ENCODE measurements around the gene TMEM242.

TMEM242 gene

DNA sequence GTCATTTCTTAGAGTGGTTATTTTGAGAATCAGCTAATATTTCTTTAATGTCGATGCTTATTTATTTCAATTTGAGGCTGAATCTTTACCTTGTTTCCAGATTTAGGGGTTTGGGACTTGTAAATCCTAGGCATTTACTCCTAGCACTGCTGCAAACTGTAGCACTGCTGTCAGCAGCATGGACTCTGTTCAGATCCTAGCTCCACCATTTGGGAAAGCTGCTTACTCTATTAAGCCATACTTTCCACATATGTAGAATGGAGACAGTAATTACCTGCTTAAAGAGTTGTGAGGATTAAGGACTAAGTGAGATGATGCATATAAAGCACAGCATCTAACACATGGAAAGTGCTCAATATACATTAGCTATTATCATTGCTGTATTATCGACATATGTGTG lies 28.7 kb downstream of the TMEM242 start:
- intact Hi-C loops (cut with DNase I): no loop called here
- DNase-seq: no peak

DNA sequence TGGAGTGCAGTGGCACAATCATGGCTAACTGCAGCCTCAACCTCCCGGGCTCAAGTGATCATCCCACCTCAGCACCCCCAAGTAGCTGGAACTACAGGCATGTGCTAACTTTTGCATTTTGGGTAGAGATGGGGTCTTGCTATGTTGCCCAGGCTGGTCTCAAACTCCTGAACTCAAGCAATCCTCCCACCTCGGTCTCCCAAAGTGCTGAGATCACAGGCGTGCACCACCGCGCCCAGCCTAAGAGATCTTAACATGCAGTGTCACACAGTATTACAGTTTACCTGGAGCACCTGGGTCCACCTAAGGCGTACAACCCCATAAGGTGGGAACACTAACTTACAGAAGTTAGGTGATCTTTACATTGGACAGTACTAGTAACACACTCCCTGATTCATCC lies 29.5 kb downstream of the TMEM242 start:
- peak in 1 of 42 donors; percentile 3 for DNase-seq
- intact Hi-C loops (cut with DNase I): no loop called here

DNA sequence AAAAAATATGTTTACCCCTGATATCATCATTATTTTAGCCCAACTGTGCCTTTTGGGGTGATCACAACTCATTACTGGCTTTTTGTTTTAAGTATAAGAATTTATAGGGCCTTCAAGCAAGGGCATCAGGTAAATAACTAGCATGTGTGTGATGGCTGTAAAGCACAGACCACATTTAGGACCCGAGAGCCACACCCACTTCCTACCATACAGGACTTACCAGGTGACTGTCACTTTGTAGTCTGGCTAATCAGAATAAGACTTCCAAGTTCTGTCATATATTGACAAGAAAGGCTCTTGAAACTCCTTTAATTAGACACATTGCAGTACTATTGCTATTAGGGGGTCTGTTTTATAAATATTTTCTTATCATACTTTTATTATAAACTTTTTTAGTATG lies 31.1 kb downstream of the TMEM242 start:
- no peak for DNase-seq
- intact Hi-C loops (cut with DNase I): no loop called here

DNA sequence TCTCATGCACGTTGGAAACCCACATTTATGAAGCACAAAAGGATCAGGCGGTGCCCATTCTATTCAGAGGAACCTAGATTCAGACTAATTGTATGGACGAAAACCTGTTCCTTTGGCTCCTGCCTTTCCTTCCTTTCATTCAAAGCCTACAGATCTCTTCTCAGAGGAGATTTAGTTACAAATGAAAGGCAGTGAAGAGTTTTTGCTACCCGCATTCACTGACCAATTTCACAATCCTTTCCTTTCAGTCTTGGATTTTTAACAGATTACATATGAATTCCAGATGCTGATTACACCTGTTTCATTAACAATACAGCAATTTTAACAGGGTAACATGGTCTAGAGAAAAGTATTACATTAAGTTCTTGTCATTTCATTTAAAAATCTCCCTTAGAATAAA lies 32.0 kb downstream of the TMEM242 start:
- no peak for DNase-seq
- intact Hi-C loops (cut with DNase I): no loop called here

DNA sequence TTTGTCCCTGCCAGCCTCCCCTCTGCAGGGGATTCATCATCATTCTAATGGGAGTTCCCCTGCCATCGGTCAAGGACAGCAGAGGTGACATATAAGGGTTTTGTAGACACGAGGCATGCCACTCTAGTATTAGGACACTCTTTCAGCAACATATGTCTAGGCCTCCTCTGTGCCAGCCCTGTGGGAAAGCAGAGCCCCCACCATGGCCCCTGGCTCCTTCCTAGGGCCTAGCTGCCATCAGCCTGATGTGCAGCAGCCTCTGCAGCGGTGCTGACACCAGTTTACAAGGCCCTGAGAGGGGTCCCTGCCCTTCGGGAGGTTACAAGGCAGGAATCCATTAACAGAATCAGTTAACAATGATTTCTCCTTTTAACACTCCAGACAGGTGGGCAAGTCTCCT lies 32.5 kb downstream of the TMEM242 start:
- peak in 3 of 42 donors; percentile 6 to 25 (median 21) for DNase-seq
- intact Hi-C loops (cut with DNase I): no loop called here

DNA sequence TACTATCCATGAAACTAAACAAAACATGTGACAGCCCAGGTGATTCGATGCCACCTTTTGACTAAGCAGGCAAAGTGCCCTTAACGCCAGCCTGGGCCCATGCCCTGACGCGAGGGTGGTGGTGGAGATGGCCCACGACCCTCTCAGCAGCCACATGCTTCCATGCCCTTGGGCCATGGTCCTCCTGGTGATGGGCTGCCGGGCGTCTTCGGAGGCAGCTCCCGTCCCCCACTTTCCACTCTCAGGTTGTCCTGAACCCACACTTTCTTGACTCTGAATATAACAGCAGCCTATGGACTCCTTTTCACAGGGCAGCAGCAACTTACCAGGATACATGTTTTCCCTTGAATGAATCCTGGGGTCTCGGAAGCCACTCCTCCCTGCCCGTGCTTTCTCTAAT lies 33.6 kb downstream of the TMEM242 start:
- DNase-seq: peak in 2 of 42 donors; percentile 1 to 12
- intact Hi-C loops (cut with DNase I): no loop called here

DNA sequence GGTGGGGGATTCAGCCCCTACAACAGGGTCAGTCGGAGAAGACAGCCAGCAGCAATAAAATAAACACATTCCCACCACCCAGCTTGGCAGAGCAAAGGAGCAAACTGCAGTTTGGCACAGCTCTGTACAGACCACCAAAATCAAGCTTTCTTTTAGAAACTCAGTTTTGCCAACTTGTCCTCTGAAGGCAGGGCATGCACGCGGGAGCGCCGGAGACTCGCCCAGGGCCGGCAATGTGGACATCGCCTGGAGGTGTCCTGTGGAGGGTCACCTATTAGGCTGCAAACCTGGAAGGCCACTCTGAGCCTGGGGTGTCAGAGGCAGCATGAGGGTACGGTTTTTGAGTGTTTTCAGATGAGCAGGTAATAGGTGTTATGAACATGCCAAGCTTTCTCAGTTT lies 34.7 kb downstream of the TMEM242 start:
- intact Hi-C loops (cut with DNase I): no loop called here
- DNase-seq: peak in 2 of 42 donors; percentile 13 to 15

DNA sequence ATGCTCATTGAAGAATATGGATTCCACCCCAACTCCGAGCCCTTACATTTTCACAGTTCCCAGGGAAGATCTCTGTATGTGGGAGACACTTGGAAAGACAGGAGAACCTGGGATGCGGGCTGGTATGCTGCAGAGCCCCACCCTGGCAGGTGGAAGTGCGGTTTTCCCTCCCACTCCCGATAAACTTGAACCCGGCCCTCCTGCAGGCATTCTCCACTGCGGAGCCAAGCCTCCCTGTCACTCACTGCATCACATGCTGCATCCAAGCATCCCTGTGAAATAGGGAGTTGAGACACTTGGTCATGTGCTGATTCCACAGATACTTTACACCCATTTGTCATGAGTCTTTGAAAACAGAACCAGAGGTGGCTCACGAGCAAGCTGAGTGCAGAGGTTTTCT lies 35.4 kb downstream of the TMEM242 start:
- intact Hi-C loops (cut with DNase I): no loop called here
- DNase-seq: peak in 13 of 42 donors; percentile 17 to 59 (median 35)

DNA sequence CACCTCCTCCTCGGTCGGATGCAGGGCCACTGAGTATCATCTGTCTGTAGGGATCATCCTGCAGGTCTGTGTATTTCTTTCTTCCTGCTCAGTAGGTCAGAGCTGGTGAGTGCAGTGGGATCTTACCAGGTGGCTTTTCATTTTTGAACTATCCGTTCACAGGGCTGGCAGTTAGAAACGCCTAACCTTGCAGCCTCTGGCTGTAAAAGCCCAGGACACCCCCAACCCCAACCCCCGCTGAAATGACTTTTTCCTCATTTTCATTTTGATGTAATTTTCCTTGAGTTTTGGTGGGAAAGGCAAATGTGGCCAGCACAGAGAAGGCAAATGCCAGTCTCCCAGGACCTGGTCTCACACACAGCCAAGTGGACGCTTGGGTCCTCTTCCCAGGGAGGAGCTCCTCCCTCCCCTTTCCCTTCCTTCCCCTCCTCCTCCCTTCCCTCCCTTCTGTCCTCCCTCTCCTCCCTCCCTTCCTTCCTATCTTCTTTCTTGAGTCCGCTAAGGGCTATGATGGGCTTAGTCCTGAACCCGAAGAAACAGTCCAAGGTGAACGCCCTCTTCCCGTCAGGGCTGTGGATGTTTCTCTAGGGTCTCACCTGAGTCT lies 36.0 kb downstream of the TMEM242 start:
- DNase-seq: peak in 2 of 42 donors; percentile 8 to 30
- intact Hi-C loops (cut with DNase I): no loop called here

DNA sequence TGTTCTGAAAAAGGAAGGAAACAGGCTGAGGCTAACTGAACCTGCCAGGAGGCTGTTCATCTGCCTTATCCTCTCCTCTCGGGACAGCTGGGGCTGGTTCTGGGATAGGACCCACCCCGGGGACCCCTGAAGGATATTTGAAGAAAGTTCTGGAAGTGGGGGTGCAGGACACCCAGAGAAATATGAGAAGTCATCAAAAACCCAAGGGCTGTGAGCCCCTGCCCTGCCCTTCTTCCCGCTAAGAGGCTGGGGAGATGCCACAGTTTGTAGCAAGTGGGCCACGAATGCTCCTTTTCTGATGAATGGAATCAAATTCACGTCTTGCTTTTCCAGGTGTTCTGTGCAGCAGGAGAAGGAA lies 37.9 kb downstream of the TMEM242 start:
- intact Hi-C loops (cut with DNase I): no loop called here
- peak in 2 of 42 donors; percentile 7 to 11 for DNase-seq

DNA sequence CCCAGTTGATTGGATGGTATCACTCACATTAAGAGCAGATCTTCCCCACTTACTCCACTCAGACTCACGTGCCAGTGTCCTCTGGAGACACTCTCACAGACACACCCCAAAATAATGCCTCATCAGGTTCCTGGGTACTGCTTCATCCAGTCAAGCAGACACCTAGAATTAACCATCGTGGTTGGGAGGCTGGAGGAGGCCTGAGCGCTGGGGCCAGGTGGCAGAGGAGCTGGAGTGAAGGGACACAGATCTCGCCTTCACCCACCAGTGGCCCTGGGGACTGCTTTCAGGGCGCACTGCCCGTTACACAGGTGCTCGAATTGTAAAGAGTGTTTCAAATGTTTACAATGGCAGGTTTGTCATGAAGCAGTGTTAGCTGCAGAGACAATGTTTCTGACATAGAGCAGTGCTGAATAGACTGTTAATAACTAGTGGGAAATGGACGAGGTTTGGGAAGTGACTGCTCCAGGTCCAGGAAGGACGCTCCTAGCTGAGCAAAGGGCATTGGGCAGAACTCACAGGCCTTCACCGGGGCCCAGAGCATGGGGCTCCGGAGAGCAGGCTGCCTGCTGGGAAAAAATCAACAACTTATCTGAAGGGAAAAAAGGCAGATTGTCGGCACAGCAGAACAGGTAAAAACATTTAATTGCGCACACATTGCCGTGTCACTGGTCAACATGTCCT lies 38.4 kb downstream of the TMEM242 start:
- intact Hi-C loops (cut with DNase I): no loop called here

DNA sequence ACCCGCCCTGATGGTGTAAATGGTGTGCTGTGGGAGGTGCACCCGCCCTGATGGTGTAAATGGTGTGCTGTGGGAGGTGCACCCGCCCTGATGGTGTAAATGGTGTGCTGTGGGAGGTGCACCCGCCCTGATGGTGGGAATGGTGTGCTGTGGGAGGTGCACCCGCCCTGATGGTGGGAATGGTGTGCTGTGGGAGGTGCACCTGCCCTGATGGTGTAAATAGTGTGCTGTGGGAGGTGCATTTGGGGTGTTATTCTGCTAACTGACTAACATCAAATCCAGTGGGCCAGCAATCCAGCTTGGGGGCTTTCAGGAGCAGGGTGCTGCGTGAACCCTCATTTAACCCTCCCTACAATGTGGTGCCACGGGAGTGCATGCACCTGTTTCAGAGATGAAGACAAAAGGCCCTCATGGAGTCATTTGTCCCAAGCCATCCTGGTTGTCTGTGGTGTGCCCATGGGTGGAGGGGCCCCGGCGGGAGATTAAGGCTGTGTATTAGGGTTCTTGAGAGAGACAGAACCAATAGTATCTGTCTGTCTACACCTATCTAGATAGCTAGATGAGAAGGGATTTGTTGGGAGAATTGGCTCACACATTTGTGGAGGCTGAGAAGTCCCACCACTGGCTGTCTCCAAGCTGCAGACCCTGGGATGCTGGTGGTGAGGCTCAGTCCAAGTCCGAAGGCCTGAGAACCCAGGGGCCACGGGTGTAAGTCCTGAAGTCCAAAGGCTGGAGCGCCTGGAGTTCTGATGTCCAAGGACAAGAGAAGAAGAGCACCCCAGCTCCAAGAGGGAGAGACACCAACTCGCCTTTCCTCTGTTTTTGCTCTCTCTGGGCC lies 39.2 kb downstream of the TMEM242 start:
- peak in 2 of 42 donors; percentile 10 to 13 for DNase-seq
- intact Hi-C loops (cut with DNase I): no loop called here

More for the DNA sequence above, 38.4 kb downstream of the TMEM242 start:
- peak in 2 of 42 donors; percentile 2 to 19 for DNase-seq

DNA sequence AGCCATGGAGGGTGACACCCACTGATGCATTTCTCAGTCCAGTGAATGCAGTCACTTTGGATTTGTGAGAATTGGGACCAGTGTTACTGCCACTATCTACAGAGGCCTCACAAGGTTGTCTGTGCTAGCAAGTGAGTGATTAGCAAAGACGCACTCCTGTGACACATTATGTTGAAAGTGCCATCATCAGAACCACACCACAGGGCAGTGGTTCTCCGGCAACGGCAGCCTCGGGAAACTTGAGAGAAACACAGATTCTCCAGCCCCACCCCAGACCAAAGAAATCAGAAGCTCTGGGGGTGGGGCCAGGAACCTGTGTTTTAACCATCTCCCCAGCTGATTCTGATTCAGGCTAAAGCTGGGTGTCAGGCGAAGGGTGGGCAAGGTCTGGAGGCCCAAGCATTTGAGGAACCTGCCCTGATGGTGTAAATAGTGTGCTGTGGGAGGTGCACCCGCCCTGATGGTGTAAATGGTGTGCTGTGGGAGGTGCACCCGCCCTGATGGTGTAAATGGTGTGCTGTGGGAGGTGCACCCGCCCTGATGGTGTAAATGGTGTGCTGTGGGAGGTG lies 39.9 kb downstream of the TMEM242 start:
- peak in 1 of 42 donors; percentile 2 for DNase-seq
- intact Hi-C loops (cut with DNase I): no loop called here

DNA sequence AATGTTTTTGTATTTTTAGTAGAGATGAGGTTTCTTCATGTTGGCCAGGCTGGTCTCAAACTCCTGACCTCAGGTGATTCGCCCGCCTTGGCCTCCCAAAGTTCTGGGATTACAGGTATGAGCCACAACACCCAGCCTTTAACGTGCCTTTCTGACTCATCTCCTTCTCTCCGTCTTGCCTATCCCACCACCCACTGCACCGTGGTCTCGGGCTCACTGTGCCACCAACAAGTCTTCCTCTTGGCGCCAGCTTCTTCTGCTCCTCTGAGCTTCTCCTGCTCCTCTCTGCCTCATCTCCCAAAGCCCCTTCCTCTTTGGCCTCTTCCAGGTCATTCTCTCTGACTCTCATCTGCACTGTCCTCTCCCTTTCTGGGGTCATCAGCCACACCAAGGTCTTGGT lies 41.0 kb downstream of the TMEM242 start:
- peak in 1 of 42 donors; percentile 2 for DNase-seq

DNA sequence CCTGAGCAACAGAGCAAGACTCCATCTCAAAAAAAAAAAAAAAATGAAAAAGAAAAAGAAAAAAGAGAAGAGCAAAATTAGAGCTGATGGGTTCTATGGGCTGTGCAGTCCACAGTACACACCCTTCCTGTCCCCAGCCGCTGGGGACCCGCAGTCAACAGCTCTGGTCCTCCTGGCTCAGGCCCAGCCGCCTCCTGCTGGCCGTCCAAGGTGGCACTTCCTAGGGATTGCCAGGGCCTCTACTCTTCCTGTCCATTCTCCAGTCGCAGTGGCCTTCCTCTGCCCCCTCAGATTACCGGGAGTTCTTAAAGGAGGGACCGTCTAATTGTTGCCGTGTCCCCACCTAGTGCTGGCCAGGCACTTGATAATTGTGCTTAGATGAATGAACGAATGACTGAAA lies 41.7 kb downstream of the TMEM242 start:
- intact Hi-C loops (cut with DNase I): no loop called here
- peak in 2 of 42 donors; percentile 3 to 15 for DNase-seq

More for the DNA sequence above, 41.0 kb downstream of the TMEM242 start:
- intact Hi-C loops (cut with DNase I): no loop called here

DNA sequence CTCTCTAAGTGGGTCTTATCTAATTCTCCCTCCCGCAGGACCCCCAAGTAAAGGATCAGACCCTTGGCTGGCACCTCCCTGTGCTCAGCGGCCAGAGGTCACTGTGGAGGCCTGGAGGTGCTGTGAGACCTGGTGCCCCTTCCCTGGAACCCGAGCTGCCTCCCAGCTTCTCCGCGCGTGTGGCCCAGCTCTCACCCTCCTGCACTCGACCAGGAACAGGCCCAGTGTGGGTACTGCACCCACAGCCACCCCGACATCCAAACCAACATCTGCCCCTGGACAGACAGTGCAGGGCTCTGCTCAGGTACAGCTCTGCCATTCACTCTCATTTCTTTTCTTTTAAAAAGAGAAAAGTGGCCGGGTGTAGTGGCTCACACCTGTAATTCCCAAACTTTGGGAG lies 42.4 kb downstream of the TMEM242 start:
- intact Hi-C loops (cut with DNase I): no loop called here
- DNase-seq: peak in 1 of 42 donors; percentile 12

DNA sequence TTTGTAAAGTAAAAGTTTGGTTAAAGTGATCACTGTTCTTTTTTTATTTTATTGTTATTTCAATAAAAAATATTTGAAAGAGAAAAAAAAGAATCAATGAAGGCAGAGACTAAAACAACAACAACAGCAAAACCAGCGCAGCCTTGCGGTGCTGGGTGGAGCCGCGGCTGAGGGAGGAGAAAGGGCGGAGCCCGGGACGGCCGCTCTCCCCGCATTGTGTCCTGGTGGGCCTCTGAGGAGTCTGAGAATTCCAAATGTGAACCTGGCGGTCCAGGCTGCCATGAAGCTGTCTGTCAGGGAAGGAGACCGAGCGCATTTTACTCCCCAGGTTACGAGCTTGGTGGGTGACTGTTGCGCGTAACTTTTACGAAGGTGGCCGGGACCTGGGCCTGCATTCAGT lies 43.2 kb downstream of the TMEM242 start:
- intact Hi-C loops (cut with DNase I): no loop called here
- DNase-seq: peak in 1 of 42 donors; percentile 3

DNA sequence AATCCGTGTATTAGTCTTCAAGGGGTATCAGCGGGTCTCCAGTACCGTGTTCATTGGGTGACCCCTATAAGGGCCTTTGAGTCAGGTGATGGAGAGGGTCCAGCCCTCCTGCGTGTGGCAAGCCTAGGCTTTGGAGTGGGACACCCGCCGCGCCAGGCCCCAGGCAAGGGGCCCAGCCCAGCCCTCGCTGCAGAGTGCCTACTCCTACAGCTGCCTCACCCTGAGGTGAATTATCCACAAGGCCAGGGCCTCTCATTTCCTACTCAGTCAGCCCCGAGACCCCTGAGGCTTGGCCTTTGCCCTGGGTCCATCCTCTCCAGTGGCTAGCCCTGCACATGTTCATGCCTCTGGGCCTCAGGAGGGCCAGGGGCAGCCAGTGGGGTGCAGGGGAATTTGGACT lies 45.1 kb downstream of the TMEM242 start:
- peak in 2 of 42 donors; percentile 2 to 8 for DNase-seq
- intact Hi-C loops (cut with DNase I): loop anchor here (10.0 kb wide), 1 partner anchor 233 kb away; no protein-coding TSS in a partner anchor

DNA sequence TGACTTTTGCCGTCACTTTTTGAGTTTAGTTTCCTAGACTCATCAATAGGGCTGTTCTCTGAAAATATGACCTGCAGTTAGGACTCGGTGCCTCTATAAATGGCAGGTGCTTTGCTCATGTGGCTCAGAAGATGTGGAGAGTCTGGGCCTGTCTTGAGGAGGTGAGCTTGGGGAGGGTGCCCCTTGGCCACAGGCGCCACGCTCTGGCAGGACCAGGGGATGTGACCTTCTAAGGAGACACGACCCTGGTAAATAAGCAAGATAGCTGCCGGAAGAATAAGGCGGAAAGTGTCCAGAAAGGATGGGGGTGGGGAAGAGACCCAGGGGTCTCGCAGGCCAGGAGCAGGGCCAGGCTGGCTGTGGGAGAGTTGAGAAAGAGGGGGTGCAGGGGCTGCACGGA lies 46.6 kb downstream of the TMEM242 start:
- DNase-seq: peak in 1 of 42 donors; percentile 16
- intact Hi-C loops (cut with DNase I): loop anchor here (10.0 kb wide), 1 partner anchor 232 kb away; no protein-coding TSS in a partner anchor
